H1 (cell line): ENCODE results near the gene SNX32. TPM values are rescaled to one million over a fixed set of nuclear protein-coding genes. Genes with fewer than 3 reads are reported as not detected.

ENCODE experiments used
- CTCF ChIA-PET: fragments of 300-600 bp; sonication (Branson Sonifier 250); formaldehyde crosslinking; loops from one replicate; lab custom pipeline; 2021; ENCODE audit not compliant: partially characterized antibody; lab: Charles Lee
- POLR2A ChIA-PET: fragments of 300-600 bp; sonication (Branson Sonifier 250); formaldehyde crosslinking; loops from one replicate; lab custom pipeline; 2021; ENCODE audit warnings: inconsistent platforms; ENCODE audit not compliant: partially characterized antibody; lab: Charles Lee
- DNase-seq, 2 experiments: peaks; one replicate each; pipeline versions ENCODE4 v3.0.0 to v3.0.0-alpha.2; 2010 to 2022; ENCODE audit warnings: low spot score in 2 of 2, low read depth in 1 of 2, mixed read lengths in 1 of 2
- FAIRE-seq: peaks from 2 replicates; lab custom pipeline; 2011; peaks lifted over from hg19 to GRCh38; lab: Jason Lieb, UNC
- H2AFZ ChIP-seq: 2 replicates; pipeline ENCODE4 v1.8.1; 2012; ENCODE audit warnings: low read length, inconsistent platforms
- H2AK5ac ChIP-seq: 2 replicates; pipeline ENCODE4 v1.6.1; 2013; ENCODE audit warnings: low read depth, low read length
- H2BK120ac ChIP-seq: replicated peaks from 2 replicates; pipeline ENCODE3; 2013; ENCODE audit warnings: low read depth, low read length, inconsistent platforms
- H2BK12ac ChIP-seq: 2 replicates; pipeline ENCODE4 v1.6.1; 2013; ENCODE audit warnings: low read depth, low read length
- H2BK15ac ChIP-seq: 2 replicates; pipeline ENCODE4 v1.6.1; 2013; ENCODE audit warnings: low read length
- H2BK20ac ChIP-seq: 2 replicates; pipeline ENCODE4 v1.6.1; 2013; ENCODE audit warnings: low read length
- H2BK5ac ChIP-seq: 2 replicates; pipeline ENCODE4 v1.6.1; 2013; ENCODE audit warnings: low read depth, low read length
- H3K14ac ChIP-seq: 2 replicates; pipeline ENCODE4 v1.6.1; 2013; ENCODE audit warnings: inconsistent platforms; ENCODE audit not compliant: insufficient read length
- H3K18ac ChIP-seq: 2 replicates; pipeline ENCODE4 v1.6.1; 2013; ENCODE audit warnings: low read length; ENCODE audit errors: extremely low read depth
- H3K23ac ChIP-seq: 2 replicates; pipeline ENCODE4 v1.6.1; 2013; ENCODE audit warnings: inconsistent platforms; ENCODE audit not compliant: insufficient read length
- H3K23me2 ChIP-seq: 2 replicates; pipeline ENCODE4 v1.6.1; 2013; ENCODE audit warnings: low read depth, low read length
- H3K27ac ChIP-seq: 2 replicates; pipeline ENCODE4 v1.6.1; 2011; ENCODE audit warnings: low read depth, low read length, inconsistent platforms
- H3K27me3 ChIP-seq, 4 experiments: replicated peaks in 1 of 4; 1 replicate in 1 of 4; 2 replicates in 3 of 4; pipeline versions ENCODE4 v1.6.1 to v1.8.1; 2011 to 2013; ENCODE audit warnings: low read length in 3 of 4, mild to moderate bottlenecking in 3 of 4, inconsistent platforms in 2 of 4, mixed read lengths in 2 of 4, moderate library complexity in 1 of 4; ENCODE audit not compliant: control insufficient read depth in 3 of 4, insufficient read depth in 3 of 4; ENCODE audit errors: extremely low read depth in 1 of 4
- H3K36me3 ChIP-seq, 4 experiments: 2 replicates each; pipeline versions ENCODE4 v1.6.1 to v1.8.1; 2011 to 2013; ENCODE audit warnings: mild to moderate bottlenecking in 4 of 4, low read length in 3 of 4, moderate library complexity in 2 of 4, control low read depth in 1 of 4, inconsistent platforms in 1 of 4; ENCODE audit not compliant: insufficient read depth in 4 of 4, control insufficient read depth in 2 of 4
- H3K4ac ChIP-seq: replicated peaks from 2 replicates; pipeline ENCODE3; 2013; ENCODE audit warnings: low read length, low read depth, mixed read lengths, inconsistent platforms; ENCODE audit not compliant: insufficient read length
- H3K4me1 ChIP-seq, 4 experiments: replicated peaks in 1 of 4; 1 replicate in 1 of 4; 2 replicates in 3 of 4; pipeline versions ENCODE4 v1.6.1 to v1.8.1; 2011 to 2013; ENCODE audit warnings: low read length in 3 of 4, inconsistent platforms in 2 of 4, mixed read lengths in 1 of 4; ENCODE audit not compliant: insufficient read depth in 4 of 4, control insufficient read depth in 3 of 4
- H3K4me2 ChIP-seq, 2 experiments: 2 replicates each; pipeline versions ENCODE4 v1.6.1 to v1.8.1; 2011 to 2013; ENCODE audit warnings: low read depth in 2 of 2, low read length in 2 of 2, control low read depth in 1 of 2, inconsistent platforms in 1 of 2, mild to moderate bottlenecking in 1 of 2; ENCODE audit not compliant: insufficient read depth in 1 of 2
- H3K4me3 ChIP-seq, 4 experiments: fragments of 200-600, 300-600 bp in 1 of 4; sonication (generic), shearing (Covaris generic), sonication (Bioruptor Twin) in 1 of 4; 2 replicates each; pipeline versions ENCODE4 v1.5.1 to v1.8.1; 2011 to 2016; ENCODE audit warnings: low read length in 4 of 4, low read depth in 3 of 4, control low read depth in 2 of 4, inconsistent platforms in 2 of 4, mild to moderate bottlenecking in 2 of 4, mixed read lengths in 1 of 4, moderate library complexity in 1 of 4; ENCODE audit not compliant: insufficient read depth in 2 of 4; ENCODE audit errors: extremely low read depth in 1 of 4
- H3K56ac ChIP-seq: replicated peaks from 2 replicates; pipeline ENCODE3; 2013; ENCODE audit warnings: low read depth, mild to moderate bottlenecking, mixed read lengths, low read length, inconsistent platforms; ENCODE audit not compliant: insufficient read length
- H3K79me1 ChIP-seq: 2 replicates; pipeline ENCODE4 v1.6.1; 2013; ENCODE audit warnings: low read depth, low read length, control low read depth
- H3K79me2 ChIP-seq, 2 experiments: 2 replicates each; pipeline versions ENCODE4 v1.6.1 to v1.8.1; 2012 to 2013; ENCODE audit warnings: low read length in 2 of 2, mild to moderate bottlenecking in 2 of 2, inconsistent platforms in 1 of 2; ENCODE audit not compliant: insufficient read depth in 2 of 2, control insufficient read depth in 1 of 2
- H3K9ac ChIP-seq, 4 experiments: replicated peaks in 1 of 4; 1 replicate in 1 of 4; 2 replicates in 3 of 4; pipeline versions ENCODE4 v1.6.1 to v1.8.1; 2011 to 2013; ENCODE audit warnings: low read depth in 3 of 4, low read length in 3 of 4, control low read depth in 2 of 4, mild to moderate bottlenecking in 2 of 4, moderate library complexity in 2 of 4, inconsistent platforms in 1 of 4; ENCODE audit errors: extremely low read depth in 1 of 4
- H3K9me3 ChIP-seq, 2 experiments: 2 replicates each; pipeline versions ENCODE4 v1.6.1 to v1.8.1; 2012 to 2013; ENCODE audit warnings: mild to moderate bottlenecking in 2 of 2, moderate library complexity in 2 of 2, control low read depth in 1 of 2, inconsistent platforms in 1 of 2, low read depth in 1 of 2, low read length in 1 of 2, mixed read lengths in 1 of 2; ENCODE audit not compliant: insufficient read depth in 2 of 2
- H4K20me1 ChIP-seq, 2 experiments: replicated peaks in 1 of 2; 2 replicates each; pipeline versions ENCODE3 to v1.8.1; 2011 to 2013; ENCODE audit warnings: inconsistent platforms in 2 of 2, low read length in 2 of 2, mild to moderate bottlenecking in 1 of 2; ENCODE audit not compliant: insufficient read depth in 2 of 2, control insufficient read depth in 1 of 2
- H4K5ac ChIP-seq: 2 replicates; pipeline ENCODE4 v1.6.1; 2013; ENCODE audit warnings: low read length, low read depth, mixed read lengths, inconsistent platforms; ENCODE audit not compliant: insufficient read length
- H4K8ac ChIP-seq: 2 replicates; pipeline ENCODE4 v1.8.0; 2013; ENCODE audit warnings: mild to moderate bottlenecking, moderate library complexity, low read length, inconsistent platforms; ENCODE audit not compliant: insufficient read depth; ENCODE audit errors: extremely low read depth
- H4K91ac ChIP-seq: replicated peaks from 2 replicates; pipeline ENCODE3; 2013; ENCODE audit warnings: low read length, mixed read lengths, inconsistent platforms; ENCODE audit not compliant: insufficient read length
- BACH1 ChIP-seq: IDR thresholded peaks from 2 replicates; pipeline ENCODE4 v1.6.1; 2012; ENCODE audit warnings: low read length, improper control_type of control experiment
- CREB1 ChIP-seq: IDR thresholded peaks from 2 replicates; pipeline ENCODE4 v1.6.1; 2012; ENCODE audit warnings: inconsistent platforms
- EP300 ChIP-seq, 2 experiments: IDR thresholded peaks; 1 replicate in 1 of 2; 2 replicates in 1 of 2; pipeline ENCODE4 v1.6.1; 2011 to 2012; ENCODE audit warnings: low read depth in 2 of 2, low read length in 2 of 2, mild to moderate bottlenecking in 2 of 2, borderline replicate concordance in 1 of 2, inconsistent platforms in 1 of 2, moderate library complexity in 1 of 2
- GTF2F1 ChIP-seq: IDR thresholded peaks from 2 replicates; pipeline ENCODE4 v1.6.1; 2012; ENCODE audit warnings: low read depth, low read length, improper control_type of control experiment, borderline replicate concordance
- RNF2 ChIP-seq: fragments of 200-900, 300-1000 bp; sonication (generic); IDR thresholded peaks from 2 replicates; pipeline ENCODE4 v1.7.1; 2016; ENCODE audit warnings: borderline replicate concordance, low read depth, mild to moderate bottlenecking, antibody characterized with exemption, low read length; ENCODE audit not compliant: poor library complexity, severe bottlenecking; ENCODE audit errors: missing control alignments
- TBP ChIP-seq: IDR thresholded peaks from 2 replicates; pipeline ENCODE4 v1.6.1; 2011; ENCODE audit warnings: low read depth, low read length, improper control_type of control experiment
- TEAD4 ChIP-seq: IDR thresholded peaks from 2 replicates; pipeline ENCODE4 v1.6.1; 2012; ENCODE audit warnings: low read depth, low read length, inconsistent platforms, mixed read lengths
- WGBS, 2 experiments: shearing (Covaris generic) in 1 of 2; methylation state at CpG; one replicate each; pipeline versions ENCODE4 v1.1.6 to v1.1.7; 2013 to 2015; ENCODE audit warnings: low lambda C conversion rate in 2 of 2, mixed read lengths in 2 of 2, inconsistent platforms in 1 of 2, low coverage in 1 of 2, missing lambda C conversion rate in 1 of 2; ENCODE audit not compliant: insufficient replicate concordance in 2 of 2, insufficient coverage in 1 of 2, insufficient read length in 1 of 2; ENCODE audit errors: extremely low coverage in 1 of 2, missing lambda C conversion rate in 1 of 2; 5-methylcytosine and 5-hydroxymethylcytosine counted together
- polyA plus RNA-seq, 7 experiments: library from polyadenylated mRNA; depleted of rRNA in 3 of 7; stranded (reverse) in 5 of 7; unstranded in 2 of 7; fragments of >200 nt in 5 of 7; fragments of 200-250 nt in 2 of 7; gene quantifications; 1 replicate in 5 of 7; 2 replicates in 1 of 7; 4 replicates in 1 of 7; pipeline versions ENCODE4 v1.2.1 to v1.2.3, GENCODE V29; 2011 to 2013; ENCODE audit warnings: missing spikeins in 2 of 7, mixed read lengths in 2 of 7
- total RNA-seq: library from RNA; stranded (reverse); fragmentation: NEBNext Ultra II Directional; extraction: Animal tissue kit (Norgen Biotek cat#: 25700); gene quantifications from 2 replicates; pipeline ENCODE4 v1.2.1, GENCODE V29; 2021
- TF ChIP-seq, protein P1 (sequence below), 3 experiments: IDR thresholded peaks; 1 replicate in 2 of 3; 2 replicates in 1 of 3; pipeline versions ENCODE4 v1.5.1 to v1.6.1; 2011; ENCODE audit warnings: low read length in 3 of 3, mild to moderate bottlenecking in 3 of 3, inconsistent platforms in 2 of 3, low read depth in 1 of 3, moderate library complexity in 1 of 3; ENCODE audit not compliant: insufficient read depth in 1 of 3; ENCODE audit errors: control extremely low read depth in 1 of 3

The SNX32 gene
- total and polyA plus RNA-seq, 2 of the 8 experiments (the other 6 are each of a cell fraction or from before 2014, with no cell fraction given) = 0.76 to 2.2 TPM

DNA sequence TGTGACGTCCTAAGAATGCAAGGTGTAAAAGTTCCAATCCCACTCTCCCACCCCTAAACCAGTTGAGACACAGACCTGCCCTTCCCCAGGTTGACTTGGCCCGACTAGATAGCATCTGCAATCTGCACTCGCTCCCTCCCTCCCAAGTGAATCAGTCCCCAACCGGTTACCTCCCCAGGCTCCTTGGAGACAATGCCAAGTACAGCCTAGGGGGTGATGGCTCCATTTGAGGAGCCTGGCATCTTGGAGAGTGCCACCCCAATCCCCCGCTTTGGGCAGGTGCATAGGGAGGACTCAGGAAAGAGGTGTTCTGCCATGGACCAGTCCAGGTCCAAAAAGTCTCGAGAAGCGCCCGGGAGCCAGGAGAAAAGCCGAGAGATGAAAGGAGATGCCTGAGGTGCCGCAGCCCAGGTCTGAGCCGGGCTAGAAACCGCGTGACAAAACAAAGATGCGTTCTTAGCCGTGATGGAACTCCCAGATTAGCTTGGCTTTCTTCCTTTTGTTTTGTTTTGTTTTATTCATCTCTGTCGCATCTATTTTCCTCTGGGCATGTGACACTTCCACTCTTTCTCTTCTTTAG lies 18.7 kb upstream of the SNX32 start:
- POLR2A ChIA-PET = interaction anchor here (1.0 kb wide), 2 partner anchors 27 to 30 kb away, joined by 3 to 5 read pairs; no protein-coding TSS in a partner anchor
- 90% methylated on average over 16 of the region's 16 CpGs; no CpG with 5 or more reads in 1 of the 2 experiments for whole genome bisulfite sequencing, 2 experiments
- H2BK5ac ChIP-seq = no peak overlapping the region
- no peak overlapping the region for H2BK15ac ChIP-seq
- H2BK12ac ChIP-seq = no peak overlapping the region
- no peak overlapping the region for H3K9ac ChIP-seq
- H4K5ac ChIP-seq = no peak overlapping the region
- no peaks in the 10 kb centered on the region for H3K36me3 ChIP-seq
- no peak for DNase-seq
- no peak overlapping the region for H4K91ac ChIP-seq
- peaks cover 0 to 11% (median 4%) of the 10 kb centered on the region in 4 experiments; a peak in 5 of 7 replicates for H3K27me3 ChIP-seq
- no peak overlapping the region for H2AK5ac ChIP-seq
- TF ChIP-seq, protein P1, sequence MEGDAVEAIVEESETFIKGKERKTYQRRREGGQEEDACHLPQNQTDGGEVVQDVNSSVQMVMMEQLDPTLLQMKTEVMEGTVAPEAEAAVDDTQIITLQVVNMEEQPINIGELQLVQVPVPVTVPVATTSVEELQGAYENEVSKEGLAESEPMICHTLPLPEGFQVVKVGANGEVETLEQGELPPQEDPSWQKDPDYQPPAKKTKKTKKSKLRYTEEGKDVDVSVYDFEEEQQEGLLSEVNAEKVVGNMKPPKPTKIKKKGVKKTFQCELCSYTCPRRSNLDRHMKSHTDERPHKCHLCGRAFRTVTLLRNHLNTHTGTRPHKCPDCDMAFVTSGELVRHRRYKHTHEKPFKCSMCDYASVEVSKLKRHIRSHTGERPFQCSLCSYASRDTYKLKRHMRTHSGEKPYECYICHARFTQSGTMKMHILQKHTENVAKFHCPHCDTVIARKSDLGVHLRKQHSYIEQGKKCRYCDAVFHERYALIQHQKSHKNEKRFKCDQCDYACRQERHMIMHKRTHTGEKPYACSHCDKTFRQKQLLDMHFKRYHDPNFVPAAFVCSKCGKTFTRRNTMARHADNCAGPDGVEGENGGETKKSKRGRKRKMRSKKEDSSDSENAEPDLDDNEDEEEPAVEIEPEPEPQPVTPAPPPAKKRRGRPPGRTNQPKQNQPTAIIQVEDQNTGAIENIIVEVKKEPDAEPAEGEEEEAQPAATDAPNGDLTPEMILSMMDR (IDR thresholded peaks at IDR 0.05; ENCODE audit: control extremely low read depth in 1 of 3, insufficient read depth in 1 of 3, low read depth in 1 of 3, low read length in 3 of 3) = no peak
- TF ChIP-seq TEAD4 = no peak
- TF ChIP-seq BACH1 = no peak
- no peak for TF ChIP-seq TBP
- no peak for TF ChIP-seq RNF2
- no peak for TF ChIP-seq CREB1
- TF ChIP-seq EP300 (IDR thresholded peaks at IDR 0.05; ENCODE audit: borderline replicate concordance in 1 of 2, low read depth in 2 of 2, low read length in 2 of 2) = no peak
- TF ChIP-seq GTF2F1 = no peak
- TF ChIP-seq, all 59 proteins: peak for 0
- H4K8ac ChIP-seq = no peak overlapping the region
- H3K23me2 ChIP-seq = 0 out of 2 replicates have a peak, but pooled peaks cover 1% of the 10 kb centered on the region
- no peak overlapping the region for H2BK120ac ChIP-seq
- H3K4me1 ChIP-seq = no peaks in the 10 kb centered on the region
- H2AFZ ChIP-seq = no peak overlapping the region
- no peak overlapping the region for H3K23ac ChIP-seq
- no peak overlapping the region for H3K4me2 ChIP-seq
- no peak overlapping the region for H3K4me3 ChIP-seq
- no peak overlapping the region for H3K18ac ChIP-seq
- H3K9me3 ChIP-seq = no peaks in the 10 kb centered on the region
- H3K4ac ChIP-seq = no peak overlapping the region
- peaks cover 2% of the 10 kb centered on the region; the same call in 1 of the 2 replicates for H3K79me1 ChIP-seq
- peaks cover 0 to 4% of the 10 kb centered on the region in 2 experiments for H4K20me1 ChIP-seq
- no peak overlapping the region for H3K27ac ChIP-seq
- no peak overlapping the region for H3K14ac ChIP-seq
- no peak overlapping the region for H3K56ac ChIP-seq
- FAIRE-seq = no peak
- no peaks in the 10 kb centered on the region for H3K79me2 ChIP-seq
- no peak overlapping the region for H2BK20ac ChIP-seq
- CTCF ChIA-PET = interaction anchor here (0.6 to 19.6 kb wide), 10 partner anchors 8 to 74 kb away, joined by 3 to 347 read pairs (median 14); partner anchors contain the start of genes AP5B1, CCDC85B, FIBP and OVOL1
